ENCODE measurements around the gene CA10. TPM values are rescaled to one million over a fixed set of nuclear protein-coding genes. Genes with fewer than 3 reads are reported as not detected.

CA10 gene
- polyA plus RNA-seq, 1 donor from 2014 or later: 6.2 TPM

- Histone ChIP-seq H2AFZ (ENCODE audit: low read depth, low read length) (no peak overlapping the region), H3F3A (ENCODE audit: insufficient read depth, low read length, poor library complexity, severe bottlenecking) (no peaks in the 10 kb centered on the region)
Measured at GRCh38 chr17:52181782-52182181, 23.3 kb upstream of the CA10 start.

GRCh38 chr17:52178012-52178411 lies 19.5 kb upstream of the CA10 start:
- TF ChIP-seq SMC3 (conservative IDR thresholded peaks at IDR 0.05; ENCODE audit: poor library complexity) (no peak), POLR2AphosphoS5 (IDR thresholded peaks at IDR 0.05) (no peak), EP300 (conservative IDR thresholded peaks at IDR 0.05; ENCODE audit: poor library complexity, severe bottlenecking) (no peak)
- Histone ChIP-seq H3K4me2 (ENCODE audit: low read length) (no peak overlapping the region), H3K79me2 (replicated peaks; ENCODE audit: insufficient read depth, low read length) (no peaks in the 10 kb centered on the region), H3K9me3 (ENCODE audit: low read length) (no peaks in the 10 kb centered on the region), H3K9me2 (ENCODE audit: insufficient read depth, low read length) (no peaks in the 10 kb centered on the region), H3K36me3 (ENCODE audit: insufficient read depth, low read length) (no peaks in the 10 kb centered on the region), H4K20me1 (ENCODE audit: insufficient read depth) (no peaks in the 10 kb centered on the region), H3F3A (ENCODE audit: insufficient read depth, low read length, poor library complexity, severe bottlenecking) (no peaks in the 10 kb centered on the region), H3K9ac (ENCODE audit: low read length) (no peak overlapping the region), H2AFZ (ENCODE audit: low read depth, low read length) (no peak overlapping the region), H3K27ac (ENCODE audit: low read length) (no peak overlapping the region), H3K4me3 (ENCODE audit: low read length) (no peak overlapping the region), H3K27me3 (ENCODE audit: insufficient read depth, low read depth, low read length) (no peaks in the 10 kb centered on the region)

More at GRCh38 chr17:52181782-52182181, 23.3 kb upstream of the CA10 start:
- no peak overlapping the region for H3K27ac ChIP-seq (ENCODE audit: low read length)
- H3K27me3 ChIP-seq (ENCODE audit: insufficient read depth, low read depth, low read length): no peaks in the 10 kb centered on the region
- H3K36me3 ChIP-seq (ENCODE audit: insufficient read depth, low read length): no peaks in the 10 kb centered on the region
- no peak overlapping the region for H3K4me2 ChIP-seq (ENCODE audit: low read length)
- H4K20me1 ChIP-seq (ENCODE audit: insufficient read depth): no peaks in the 10 kb centered on the region
- no peak overlapping the region for H3K4me3 ChIP-seq (ENCODE audit: low read length)
- H3K9ac ChIP-seq (ENCODE audit: low read length): no peak overlapping the region
- no peaks in the 10 kb centered on the region for H3K9me2 ChIP-seq (ENCODE audit: insufficient read depth, low read length)
- no peak for TF ChIP-seq MXI1 (conservative IDR thresholded peaks at IDR 0.05; ENCODE audit: poor library complexity, severe bottlenecking)
- TF ChIP-seq CTCF (IDR thresholded peaks at IDR 0.05; ENCODE audit: poor library complexity, severe bottlenecking): no peak
- no peak for TF ChIP-seq POLR2AphosphoS5 (IDR thresholded peaks at IDR 0.05)
- no peak for TF ChIP-seq EP300 (conservative IDR thresholded peaks at IDR 0.05; ENCODE audit: poor library complexity, severe bottlenecking)
- TF ChIP-seq RAD21 (conservative IDR thresholded peaks at IDR 0.05): no peak
- no peak for TF ChIP-seq EZH2 (IDR thresholded peaks at IDR 0.05; ENCODE audit: borderline replicate concordance, insufficient read depth, low read length, poor library complexity, severe bottlenecking)
- TF ChIP-seq TAF1 (IDR thresholded peaks at IDR 0.05; ENCODE audit: low read depth): no peak
- no peak for TF ChIP-seq REST (IDR thresholded peaks at IDR 0.05; ENCODE audit: borderline replicate concordance)
- no peak for TF ChIP-seq SMC3 (conservative IDR thresholded peaks at IDR 0.05; ENCODE audit: poor library complexity)
- no peaks in the 10 kb centered on the region for H3K79me2 ChIP-seq (replicated peaks; ENCODE audit: insufficient read depth, low read length)
- H3K9me3 ChIP-seq (ENCODE audit: low read length): no peaks in the 10 kb centered on the region
